ENCODE measurements around the gene CDKL5. TPM values are rescaled to one million over a fixed set of nuclear protein-coding genes. Genes with fewer than 3 reads are reported as not detected.

The CDKL5 gene
- total and polyA plus RNA-seq, 2 donors (not counting 1 experiment from before 2014, with no cell fraction given), result 0.72 to 4.6 TPM

GRCh38 chrX:18542131-18542530, 116.7 kb downstream of the CDKL5 start:
- POLR2A ChIA-PET, result interaction anchor here (0.7 kb wide), 1 partner anchor 1471 kb away, joined by 4 read pairs; no protein-coding TSS in a partner anchor
- no peak overlapping the region for H3K27ac Mint-ChIP-seq
- peaks cover 7% of the 10 kb centered on the region for H3K4me1 Mint-ChIP-seq
- H3K27ac ChIP-seq (ENCODE audit: low read length in 2 of 2), result no peak overlapping the region
- no peak for ATAC-seq (ENCODE audit: low read depth)
- no peaks in the 10 kb centered on the region for H3K9me3 ChIP-seq (ENCODE audit: control extremely low read depth in 1 of 3, control insufficient read depth in 2 of 3, insufficient read depth in 1 of 3, low read length in 2 of 3)
- H2AFZ ChIP-seq (ENCODE audit: insufficient read depth, low read depth, low read length, poor library complexity, severe bottlenecking), result no peak overlapping the region
- H3K9ac ChIP-seq (ENCODE audit: low read length), result no peak overlapping the region
- no peak overlapping the region for H3K4me2 ChIP-seq (replicated peaks; ENCODE audit: low read depth, low read length, poor library complexity, severe bottlenecking)
- H3K4me3 Mint-ChIP-seq, result no peak overlapping the region
- TF ChIP-seq EZH2 (IDR thresholded peaks at IDR 0.05; ENCODE audit: borderline replicate concordance, insufficient read depth, low read depth, low read length, poor library complexity, severe bottlenecking) (no peak), CTCF (IDR thresholded peaks at IDR 0.05) (no peak)
- H3K4me3 ChIP-seq (ENCODE audit: control extremely low read depth in 1 of 5, extremely low read depth in 1 of 5, insufficient read depth in 1 of 5, low read depth in 2 of 5, low read length in 4 of 5), result no peak overlapping the region
- no peaks in the 10 kb centered on the region for H4K20me1 ChIP-seq (ENCODE audit: control insufficient read depth, insufficient read depth, low read length, poor library complexity, severe bottlenecking)
- CTCF ChIA-PET, result no interaction called here
- H3K4me1 ChIP-seq (ENCODE audit: control insufficient read depth in 2 of 2, insufficient read depth in 2 of 2, low read length in 2 of 2), result peaks cover 0 to 4% of the 10 kb centered on the region in 2 donors
- H3K27me3 Mint-ChIP-seq, result no peaks in the 10 kb centered on the region
- WGBS (ENCODE audit: insufficient coverage), result 83% methylated on average over 1 of the region's 3 CpGs
- no peak for DNase-seq
- no peaks in the 10 kb centered on the region for H3K9me3 Mint-ChIP-seq (ENCODE audit: insufficient read depth)
- H3K36me3 ChIP-seq (replicated peaks in 1 of 2; ENCODE audit: control extremely low read depth in 1 of 2, control insufficient read depth in 1 of 2, extremely low read depth in 1 of 2, insufficient read depth in 2 of 2, low read length in 1 of 2), result no peaks in the 10 kb centered on the region
- no peaks in the 10 kb centered on the region for H3K79me2 ChIP-seq (ENCODE audit: control insufficient read depth, insufficient read depth, low read length)
- no peaks in the 10 kb centered on the region for H3K27me3 ChIP-seq (replicated peaks in 1 of 4; ENCODE audit: control extremely low read depth in 1 of 4, control insufficient read depth in 3 of 4, insufficient read depth in 4 of 4, low read length in 3 of 4)
- intact Hi-C loops (cut with micrococcal nuclease), result no loop called here

DNA sequence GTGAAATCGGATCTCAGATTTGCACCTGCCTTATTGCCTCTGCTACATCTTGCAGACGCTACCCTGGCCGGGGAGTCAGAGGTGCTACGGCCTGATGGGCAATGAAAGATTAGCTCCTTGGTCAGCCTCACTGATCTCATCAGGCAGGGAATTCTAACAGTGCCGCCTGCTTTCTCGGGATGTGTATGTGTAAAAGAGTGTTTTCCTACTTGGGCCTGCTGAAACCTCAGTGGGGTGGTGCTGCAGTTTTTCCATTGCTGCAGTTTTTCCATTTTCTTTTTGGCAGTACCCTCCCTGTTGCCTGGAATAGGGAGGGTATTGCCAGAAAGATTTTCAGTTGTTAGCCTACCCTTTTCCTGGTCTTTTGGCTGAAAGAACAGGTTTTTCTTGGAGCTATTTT, 117.5 kb downstream of the CDKL5 start:
- Histone ChIP-seq H3K9me3 (ENCODE audit: control extremely low read depth in 1 of 3, control insufficient read depth in 2 of 3, insufficient read depth in 1 of 3, low read length in 2 of 3) (no peaks in the 10 kb centered on the region), H3K4me1 (ENCODE audit: control insufficient read depth in 2 of 2, insufficient read depth in 2 of 2, low read length in 2 of 2) (peaks cover 0 to 4% of the 10 kb centered on the region in 2 donors), H3K9ac (ENCODE audit: low read length) (no peak overlapping the region), H3K79me2 (ENCODE audit: control insufficient read depth, insufficient read depth, low read length) (no peaks in the 10 kb centered on the region), H3K27ac (ENCODE audit: low read length in 2 of 2) (no peak overlapping the region), H4K20me1 (ENCODE audit: control insufficient read depth, insufficient read depth, low read length, poor library complexity, severe bottlenecking) (no peaks in the 10 kb centered on the region), H3K4me2 (replicated peaks; ENCODE audit: low read depth, low read length, poor library complexity, severe bottlenecking) (no peak overlapping the region), H3K36me3 (replicated peaks in 1 of 2; ENCODE audit: control extremely low read depth in 1 of 2, control insufficient read depth in 1 of 2, extremely low read depth in 1 of 2, insufficient read depth in 2 of 2, low read length in 1 of 2) (no peaks in the 10 kb centered on the region), H3K4me3 (ENCODE audit: control extremely low read depth in 1 of 5, extremely low read depth in 1 of 5, insufficient read depth in 1 of 5, low read depth in 2 of 5, low read length in 4 of 5) (no peak overlapping the region), H3K27me3 (replicated peaks in 1 of 4; ENCODE audit: control extremely low read depth in 1 of 4, control insufficient read depth in 3 of 4, insufficient read depth in 4 of 4, low read length in 3 of 4) (no peaks in the 10 kb centered on the region), H2AFZ (ENCODE audit: insufficient read depth, low read depth, low read length, poor library complexity, severe bottlenecking) (no peak overlapping the region)
- Mint-ChIP-seq H3K9me3 (ENCODE audit: insufficient read depth) (no peaks in the 10 kb centered on the region), H3K27me3 (no peaks in the 10 kb centered on the region), H3K27ac (no peak overlapping the region), H3K4me1 (no peaks in the 10 kb centered on the region), H3K4me3 (no peak overlapping the region)
- ATAC-seq (ENCODE audit: low read depth) (no peak), DNase-seq (no peak)
- intact Hi-C loops (cut with micrococcal nuclease), result no loop called here
- ChIA-PET CTCF (no interaction called here), POLR2A (no interaction called here)
- 100% methylated on average over 1 of the region's 6 CpGs for WGBS (ENCODE audit: insufficient coverage)
- TF ChIP-seq CTCF (IDR thresholded peaks at IDR 0.05) (no peak), EZH2 (IDR thresholded peaks at IDR 0.05; ENCODE audit: borderline replicate concordance, insufficient read depth, low read depth, low read length, poor library complexity, severe bottlenecking) (no peak)

All from B cell (primary cell).